ENCODE measurements around the gene CTNNA3. TPM values are rescaled to one million over a fixed set of nuclear protein-coding genes. Genes with fewer than 3 reads are reported as not detected.

CTNNA3 gene
- total RNA-seq, 1 experiment from 2014 or later: 0.85 TPM

DNA sequence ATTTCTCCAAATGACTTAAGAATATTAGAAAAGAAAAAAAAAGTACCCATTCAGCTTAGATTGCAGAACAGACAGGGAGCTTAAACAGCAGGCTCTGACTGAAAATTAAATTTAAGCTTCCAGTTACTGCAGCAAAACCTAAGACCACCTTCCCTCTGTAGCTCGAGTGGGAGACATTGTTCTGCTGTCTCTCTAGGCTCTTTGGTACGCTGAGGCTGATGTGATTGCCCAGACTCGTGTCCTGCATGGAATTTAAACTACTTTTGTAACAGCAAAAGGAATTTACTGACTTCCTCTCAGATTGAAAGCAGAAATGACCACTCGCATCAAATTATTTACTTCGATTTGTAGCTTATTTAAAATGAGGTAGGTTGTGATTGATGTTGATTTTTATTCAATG lies 645.6 kb downstream of the CTNNA3 start:
- TF ChIP-seq, protein P1, sequence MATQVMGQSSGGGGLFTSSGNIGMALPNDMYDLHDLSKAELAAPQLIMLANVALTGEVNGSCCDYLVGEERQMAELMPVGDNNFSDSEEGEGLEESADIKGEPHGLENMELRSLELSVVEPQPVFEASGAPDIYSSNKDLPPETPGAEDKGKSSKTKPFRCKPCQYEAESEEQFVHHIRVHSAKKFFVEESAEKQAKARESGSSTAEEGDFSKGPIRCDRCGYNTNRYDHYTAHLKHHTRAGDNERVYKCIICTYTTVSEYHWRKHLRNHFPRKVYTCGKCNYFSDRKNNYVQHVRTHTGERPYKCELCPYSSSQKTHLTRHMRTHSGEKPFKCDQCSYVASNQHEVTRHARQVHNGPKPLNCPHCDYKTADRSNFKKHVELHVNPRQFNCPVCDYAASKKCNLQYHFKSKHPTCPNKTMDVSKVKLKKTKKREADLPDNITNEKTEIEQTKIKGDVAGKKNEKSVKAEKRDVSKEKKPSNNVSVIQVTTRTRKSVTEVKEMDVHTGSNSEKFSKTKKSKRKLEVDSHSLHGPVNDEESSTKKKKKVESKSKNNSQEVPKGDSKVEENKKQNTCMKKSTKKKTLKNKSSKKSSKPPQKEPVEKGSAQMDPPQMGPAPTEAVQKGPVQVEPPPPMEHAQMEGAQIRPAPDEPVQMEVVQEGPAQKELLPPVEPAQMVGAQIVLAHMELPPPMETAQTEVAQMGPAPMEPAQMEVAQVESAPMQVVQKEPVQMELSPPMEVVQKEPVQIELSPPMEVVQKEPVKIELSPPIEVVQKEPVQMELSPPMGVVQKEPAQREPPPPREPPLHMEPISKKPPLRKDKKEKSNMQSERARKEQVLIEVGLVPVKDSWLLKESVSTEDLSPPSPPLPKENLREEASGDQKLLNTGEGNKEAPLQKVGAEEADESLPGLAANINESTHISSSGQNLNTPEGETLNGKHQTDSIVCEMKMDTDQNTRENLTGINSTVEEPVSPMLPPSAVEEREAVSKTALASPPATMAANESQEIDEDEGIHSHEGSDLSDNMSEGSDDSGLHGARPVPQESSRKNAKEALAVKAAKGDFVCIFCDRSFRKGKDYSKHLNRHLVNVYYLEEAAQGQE (IDR thresholded peaks at IDR 0.05; ENCODE audit: insufficient read depth in 1 of 2, low read depth in 2 of 2, low read length in 1 of 2): no peak
- POLR2A ChIA-PET: interaction anchor here (0.7 kb wide), 1 partner anchor 66 kb away, joined by 3 read pairs; no protein-coding TSS in a partner anchor
- DNase-seq (ENCODE audit: low read depth, low spot score) (no peak), ATAC-seq (no peak)
- Histone ChIP-seq H3K27me3 (ENCODE audit: control insufficient read depth, insufficient read depth, low read length) (no peaks in the 10 kb centered on the region), H3K27ac (ENCODE audit: low read length) (no peak overlapping the region), H3K9me3 (ENCODE audit: control insufficient read depth, insufficient read depth, low read depth, low read length) (no peaks in the 10 kb centered on the region), H3K4me1 (ENCODE audit: control insufficient read depth, insufficient read depth, low read length) (no peaks in the 10 kb centered on the region), H3K4me3 (ENCODE audit: low read depth in 2 of 2, low read length in 2 of 2) (no peak overlapping the region), H3K36me3 (ENCODE audit: control insufficient read depth, insufficient read depth, low read length) (no peaks in the 10 kb centered on the region)
- CTCF ChIA-PET: no interaction called here
- intact Hi-C loops (cut with micrococcal nuclease; ENCODE audit: unreplicated experiment) (no loop called here), in situ Hi-C loops (cut with HindIII; ENCODE audit: low pct_unique_long_range_greater_than_20kb, low sequenced_read_pairs) (no loop called here)
- BruUV-seq (replicated peaks): no TSS peak

DNA sequence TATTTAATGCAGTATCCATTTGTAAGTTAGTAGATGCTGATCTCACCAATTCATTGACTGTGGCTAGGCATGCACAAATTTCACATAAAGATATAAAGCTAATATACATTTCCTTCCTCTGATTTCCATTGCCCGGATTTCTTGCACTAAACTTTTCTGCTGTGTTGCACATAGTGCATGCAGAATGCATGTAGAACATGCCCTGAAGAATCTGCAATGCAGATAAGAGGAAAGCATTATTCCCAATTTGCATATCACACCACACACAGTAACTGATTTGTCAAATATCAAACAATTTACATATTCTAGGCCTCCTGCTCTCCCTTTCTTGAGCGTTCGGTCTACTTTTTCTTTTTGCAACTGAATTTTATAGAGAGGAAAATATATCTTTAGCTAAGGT lies 646.0 kb downstream of the CTNNA3 start:
- Histone ChIP-seq H3K36me3 (ENCODE audit: control insufficient read depth, insufficient read depth, low read length) (no peaks in the 10 kb centered on the region), H3K4me1 (ENCODE audit: control insufficient read depth, insufficient read depth, low read length) (no peaks in the 10 kb centered on the region), H3K27me3 (ENCODE audit: control insufficient read depth, insufficient read depth, low read length) (no peaks in the 10 kb centered on the region), H3K4me3 (ENCODE audit: low read depth in 2 of 2, low read length in 2 of 2) (no peak overlapping the region), H3K9me3 (ENCODE audit: control insufficient read depth, insufficient read depth, low read depth, low read length) (no peaks in the 10 kb centered on the region), H3K27ac (ENCODE audit: low read length) (no peak overlapping the region)
- DNase-seq (ENCODE audit: low read depth, low spot score) (no peak), ATAC-seq (no peak)
- in situ Hi-C loops (cut with HindIII; ENCODE audit: low pct_unique_long_range_greater_than_20kb, low sequenced_read_pairs) (no loop called here), intact Hi-C loops (cut with micrococcal nuclease; ENCODE audit: unreplicated experiment) (no loop called here)
- TF ChIP-seq SIN3A (IDR thresholded peaks at IDR 0.05; ENCODE audit: borderline replicate concordance, insufficient read depth, low read depth, low read length) (no peak), TCF7L2 (IDR thresholded peaks at IDR 0.05; ENCODE audit: low read depth, low read length) (no peak), POLR2AphosphoS5 (IDR thresholded peaks at IDR 0.05; ENCODE audit: low read depth, low read length) (no peak)
- TF ChIP-seq, protein P2, sequence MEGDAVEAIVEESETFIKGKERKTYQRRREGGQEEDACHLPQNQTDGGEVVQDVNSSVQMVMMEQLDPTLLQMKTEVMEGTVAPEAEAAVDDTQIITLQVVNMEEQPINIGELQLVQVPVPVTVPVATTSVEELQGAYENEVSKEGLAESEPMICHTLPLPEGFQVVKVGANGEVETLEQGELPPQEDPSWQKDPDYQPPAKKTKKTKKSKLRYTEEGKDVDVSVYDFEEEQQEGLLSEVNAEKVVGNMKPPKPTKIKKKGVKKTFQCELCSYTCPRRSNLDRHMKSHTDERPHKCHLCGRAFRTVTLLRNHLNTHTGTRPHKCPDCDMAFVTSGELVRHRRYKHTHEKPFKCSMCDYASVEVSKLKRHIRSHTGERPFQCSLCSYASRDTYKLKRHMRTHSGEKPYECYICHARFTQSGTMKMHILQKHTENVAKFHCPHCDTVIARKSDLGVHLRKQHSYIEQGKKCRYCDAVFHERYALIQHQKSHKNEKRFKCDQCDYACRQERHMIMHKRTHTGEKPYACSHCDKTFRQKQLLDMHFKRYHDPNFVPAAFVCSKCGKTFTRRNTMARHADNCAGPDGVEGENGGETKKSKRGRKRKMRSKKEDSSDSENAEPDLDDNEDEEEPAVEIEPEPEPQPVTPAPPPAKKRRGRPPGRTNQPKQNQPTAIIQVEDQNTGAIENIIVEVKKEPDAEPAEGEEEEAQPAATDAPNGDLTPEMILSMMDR (IDR thresholded peaks at IDR 0.05): no peak
- TF ChIP-seq, protein P1 (IDR thresholded peaks at IDR 0.05; ENCODE audit: insufficient read depth in 1 of 2, low read depth in 2 of 2, low read length in 1 of 2): no peak
- CTCF ChIA-PET: no interaction called here
- BruUV-seq (replicated peaks): no TSS peak
- POLR2A ChIA-PET: interaction anchor here (0.7 kb wide), 1 partner anchor 67 kb away, joined by 3 read pairs; no protein-coding TSS in a partner anchor
